ENCODE measurements around the gene OR2V1. TPM values are rescaled to one million over a fixed set of nuclear protein-coding genes. Genes with fewer than 3 reads are reported as not detected.

The OR2V1 gene
- total and polyA plus RNA-seq, 2 of the 13 experiments (the other 11 are each of a cell fraction or from before 2014, with no cell fraction given) = not detected

DNA sequence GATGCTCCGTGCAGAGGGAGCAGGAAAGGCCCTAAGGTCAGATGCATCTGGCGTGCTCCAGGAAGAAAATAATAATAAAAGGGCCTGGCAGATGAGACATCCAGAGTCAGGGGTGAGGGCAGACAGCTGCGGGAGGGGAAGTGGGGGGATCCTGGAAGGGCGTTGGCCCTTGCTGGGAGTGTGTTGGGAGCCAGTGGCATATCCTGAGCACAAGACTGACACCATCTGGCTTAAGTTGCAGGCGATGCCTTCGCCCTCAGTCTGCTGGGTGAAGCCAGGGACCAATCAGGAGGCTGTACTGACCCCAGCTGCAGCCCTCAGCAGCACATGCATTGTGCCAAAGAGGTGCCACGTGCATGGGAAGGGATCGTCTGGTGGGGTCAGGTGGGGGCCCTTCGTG, 20.2 kb upstream of the OR2V1 start (continued):
- TF ChIP-seq, protein P1, sequence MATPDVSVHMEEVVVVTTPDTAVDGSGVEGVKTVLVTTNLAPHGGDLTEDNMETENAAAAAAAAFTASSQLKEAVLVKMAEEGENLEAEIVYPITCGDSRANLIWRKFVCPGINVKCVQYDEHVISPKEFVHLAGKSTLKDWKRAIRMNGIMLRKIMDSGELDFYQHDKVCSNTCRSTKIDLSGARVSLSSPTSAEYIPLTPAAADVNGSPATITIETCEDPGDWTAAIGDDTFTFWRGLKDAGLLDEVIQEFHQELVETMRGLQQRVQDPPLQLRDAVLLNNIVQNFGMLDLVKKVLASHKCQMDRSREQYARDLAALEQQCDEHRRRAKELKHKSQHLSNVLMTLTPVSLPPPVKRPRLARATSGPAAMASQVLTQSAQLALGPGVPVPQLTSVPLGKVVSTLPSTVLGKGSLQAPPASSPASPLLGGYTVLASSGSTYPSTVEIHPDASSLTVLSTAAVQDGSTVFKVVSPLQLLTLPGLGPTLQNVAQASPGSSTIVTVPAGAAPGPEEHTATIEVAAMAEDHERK (CRISPR knock-in tag; IDR thresholded peaks at IDR 0.05; ENCODE audit: low read depth) = no peak
- TF ChIP-seq, protein P2, sequence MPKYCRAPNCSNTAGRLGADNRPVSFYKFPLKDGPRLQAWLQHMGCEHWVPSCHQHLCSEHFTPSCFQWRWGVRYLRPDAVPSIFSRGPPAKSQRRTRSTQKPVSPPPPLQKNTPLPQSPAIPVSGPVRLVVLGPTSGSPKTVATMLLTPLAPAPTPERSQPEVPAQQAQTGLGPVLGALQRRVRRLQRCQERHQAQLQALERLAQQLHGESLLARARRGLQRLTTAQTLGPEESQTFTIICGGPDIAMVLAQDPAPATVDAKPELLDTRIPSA (CRISPR knock-in tag; IDR thresholded peaks at IDR 0.05; ENCODE audit: borderline replicate concordance) = no peak
- TF ChIP-seq, protein P3, sequence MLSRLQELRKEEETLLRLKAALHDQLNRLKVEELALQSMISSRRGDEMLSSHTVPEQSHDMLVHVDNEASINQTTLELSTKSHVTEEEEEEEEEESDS (CRISPR knock-in tag; IDR thresholded peaks at IDR 0.05; ENCODE audit: borderline replicate concordance) = no peak
- no peak for TF ChIP-seq SOX5 (CRISPR knock-in tag; IDR thresholded peaks at IDR 0.05; ENCODE audit: borderline replicate concordance)

DNA sequence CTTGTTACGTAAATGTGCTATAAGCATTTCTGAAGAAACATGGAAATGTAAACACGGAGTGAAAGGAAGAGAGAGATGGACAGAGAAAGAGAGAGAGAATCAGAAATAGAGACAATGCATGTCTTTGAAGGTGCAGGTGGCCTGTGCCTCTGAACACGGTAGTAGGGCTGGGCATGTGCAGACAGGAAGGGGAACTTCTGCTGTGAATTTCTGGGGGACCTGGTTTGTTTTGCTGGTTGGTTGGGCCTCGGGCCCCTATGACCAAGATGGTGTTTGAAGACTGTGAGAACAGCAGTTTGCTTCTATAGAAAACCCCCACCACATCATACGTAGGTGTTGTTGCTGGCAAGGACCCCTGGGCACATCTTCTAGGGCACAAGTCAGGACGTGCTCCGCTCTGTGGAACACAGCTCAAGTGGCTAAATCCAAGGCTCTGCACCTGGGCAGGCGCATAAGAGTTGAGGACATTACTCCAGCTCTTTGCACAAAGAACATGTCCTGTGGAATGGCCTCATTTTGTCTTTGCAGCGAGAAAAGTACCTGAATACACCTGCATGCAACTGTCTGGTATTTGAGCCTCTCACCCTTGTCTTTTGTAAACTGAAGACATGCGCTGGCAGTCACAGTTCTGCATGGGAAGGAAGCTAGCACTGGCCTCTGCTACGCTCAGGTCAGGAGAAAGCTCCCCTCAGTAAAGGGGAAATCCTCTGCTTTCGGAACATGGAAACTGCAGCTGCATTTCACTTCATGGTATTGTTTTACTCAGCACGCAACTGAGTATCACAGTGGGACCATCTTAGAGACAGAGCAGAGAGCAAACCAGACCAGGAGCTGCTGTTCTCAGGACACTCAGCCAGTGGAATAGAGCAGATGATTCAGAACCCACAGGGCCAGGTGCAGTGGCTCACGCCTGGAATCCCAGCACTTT, 19.1 kb upstream of the OR2V1 start:
- CTCF ChIA-PET (ENCODE audit: low intra/inter-chr PET ratio, low total read pairs) = no interaction called here
- H2AFZ ChIP-seq (ENCODE audit: low read length) = no peak overlapping the region
- in situ Hi-C loops (cut with HindIII; ENCODE audit: extremely low pct_ligation_motif_present, low pct_unique_long_range_greater_than_20kb) (loop anchor here (10.0 kb wide), 1 partner anchor 365 kb away; no protein-coding TSS in a partner anchor), intact Hi-C loops (cut with micrococcal nuclease; ENCODE audit: unreplicated experiment) (loop anchor here (10.0 kb wide), 1 partner anchor 285 kb away; the partner anchor contains the start of gene ZFP62)
- BruUV-seq (replicated peaks) = no TSS peak
- no peak overlapping the region for H3K9ac ChIP-seq (ENCODE audit: insufficient read depth, low read depth, low read length)
- no peaks in the 10 kb centered on the region for H3K36me3 ChIP-seq (replicated peaks in 1 of 2; ENCODE audit: control insufficient read depth in 1 of 2, insufficient read depth in 2 of 2, low read length in 2 of 2)
- DNase-seq (ENCODE audit: low spot score) (no peak), ATAC-seq (no peak), FAIRE-seq (no peak)
- no peaks in the 10 kb centered on the region for H3K79me2 ChIP-seq (ENCODE audit: insufficient read depth, low read length)
- H3K27me3 ChIP-seq (ENCODE audit: control insufficient read depth in 1 of 2, insufficient read depth in 2 of 2, low read length in 2 of 2) = peaks cover 12 to 70% of the 10 kb centered on the region in 2 experiments; a peak in 4 of 5 replicates
- H3K9me3 ChIP-seq (ENCODE audit: low read length) = no peaks in the 10 kb centered on the region
- POLR2A ChIA-PET = no interaction called here
- no peak for TF ChIP-seq TSC22D2 (CRISPR knock-in tag; IDR thresholded peaks at IDR 0.05; ENCODE audit: borderline replicate concordance)
- TF ChIP-seq ZFP36L2 (CRISPR knock-in tag; IDR thresholded peaks at IDR 0.05) = no peak
- no peak for TF ChIP-seq KLF15 (CRISPR knock-in tag; IDR thresholded peaks at IDR 0.05; ENCODE audit: borderline replicate concordance)
- TF ChIP-seq PAWR (CRISPR knock-in tag; IDR thresholded peaks at IDR 0.05; ENCODE audit: borderline replicate concordance) = no peak
- H3K27ac ChIP-seq (ENCODE audit: extremely low read length, insufficient read depth, low read length) = no peak overlapping the region
- no peak overlapping the region for H3K4me2 ChIP-seq (ENCODE audit: low read depth, low read length)
- no peaks in the 10 kb centered on the region for H3K4me1 ChIP-seq (ENCODE audit: insufficient read depth, low read length)
- WGBS (ENCODE audit: low lambda C conversion rate) = 45% methylated on average over 13 of the region's 14 CpGs
- H3K4me3 ChIP-seq (replicated peaks in 1 of 3; ENCODE audit: insufficient read depth in 1 of 3, low read depth in 2 of 3, low read length in 3 of 3) = no peak overlapping the region
- no peaks in the 10 kb centered on the region for H4K20me1 ChIP-seq (ENCODE audit: insufficient read depth, low read length)
